Lower leg skin (tissue), 4 donors: ENCODE results near the gene DICER1. TPM values are rescaled to one million over a fixed set of nuclear protein-coding genes. Genes with fewer than 3 reads are reported as not detected.

Source experiments
- DNase-seq, 2 donors: peaks; one replicate each; pipeline ENCODE4 v3.0.0-alpha.2; 2019; ENCODE audit warnings: low spot score in 2 of 2
- H3K4me3 ChIP-seq: fragments of 200-600 bp; sonication (generic); 2 replicates; pipeline ENCODE4 v1.5.1; 2017; ENCODE audit warnings: mild to moderate bottlenecking, low read depth; ENCODE audit not compliant: poor library complexity, severe bottlenecking
- CTCF ChIP-seq, 3 donors: fragments of 450-650 bp; IDR thresholded peaks; one replicate each; pipeline ENCODE4 v1.5.1; 2016; ENCODE audit warnings: antibody characterized with exemption in 3 of 3, mild to moderate bottlenecking in 3 of 3, moderate library complexity in 2 of 3
- POLR2A ChIP-seq, 2 donors: fragments of 450-650 bp; IDR thresholded peaks; one replicate each; pipeline ENCODE4 v1.6.1; 2016 to 2017; ENCODE audit warnings: antibody characterized with exemption in 2 of 2, mild to moderate bottlenecking in 1 of 2, moderate library complexity in 1 of 2
- WGBS, 2 donors: methylation state at CpG; one replicate each; pipeline ENCODE4 v1.1.5; 2018; 5-methylcytosine and 5-hydroxymethylcytosine counted together
- intact Hi-C: fragments of 100-400 bp; cut with DNase I; formaldehyde crosslinking; loops from one replicate; pipeline ENCODE4 v1.15.0; 2023; ENCODE audit warnings: low total_unique reads
- total RNA-seq, 4 donors: library from RNA; depleted of rRNA; stranded (reverse); fragments of >200 nt; gene quantifications; one replicate each; pipeline ENCODE4 v1.1.0, GENCODE V29; 2016

Gene DICER1
- total RNA-seq, 4 donors from 2014 or later: 32.8 to 70.4 (median 45.0) TPM

DNA sequence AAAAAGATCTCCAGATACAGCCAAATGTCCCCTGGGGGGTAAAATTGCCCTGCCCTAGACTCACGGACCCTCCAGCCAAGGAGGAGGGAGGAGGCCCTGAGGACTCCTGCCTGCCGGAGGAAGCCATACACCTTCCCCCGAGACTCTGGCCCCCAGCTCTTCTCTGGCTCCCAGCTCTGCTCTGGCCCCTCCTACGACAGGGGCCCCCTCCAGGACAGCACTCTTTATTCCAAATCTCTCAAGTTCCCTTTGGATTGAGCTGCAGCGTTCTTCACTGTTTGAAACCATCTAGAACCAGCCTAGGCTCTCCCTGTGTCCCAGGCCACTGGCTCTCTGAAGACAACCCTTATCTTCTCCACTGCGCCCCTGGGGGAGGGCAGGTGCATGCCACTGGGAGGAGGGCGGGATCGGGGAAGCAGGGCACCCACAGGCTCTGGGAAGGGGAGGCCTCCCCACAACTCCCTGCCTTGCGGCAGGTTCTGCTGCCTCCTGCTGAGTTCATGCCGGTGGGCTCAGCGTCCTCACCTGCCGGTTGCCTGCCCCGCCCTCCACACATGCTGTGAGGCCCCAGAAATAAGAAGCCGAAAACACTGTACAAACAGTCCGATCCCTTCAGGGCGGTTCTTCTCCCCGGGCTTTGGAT lies 112.7 kb downstream of the DICER1 start:
- H3K4me3 ChIP-seq: no peak overlapping the region
- TF ChIP-seq POLR2A (IDR thresholded peaks at IDR 0.05) (no peak), CTCF (IDR thresholded peaks at IDR 0.05) (no peak)
- intact Hi-C loops: no loop called here
- 57 to 64% methylated on average over 12 to 17 of the region's 17 CpGs for WGBS, 2 donors
- peak in 1 of 2 donors; percentile 64 for DNase-seq

GRCh38 chr14:95043732-95044462 lies 113.4 kb downstream of the DICER1 start:
- H3K4me3 ChIP-seq: no peak overlapping the region
- peak in 1 of 2 donors; percentile 36 for DNase-seq
- TF ChIP-seq CTCF (IDR thresholded peaks at IDR 0.05) (no peak), POLR2A (IDR thresholded peaks at IDR 0.05) (no peak)
- intact Hi-C loops: no loop called here
- WGBS, 2 donors: 72 to 73% methylated on average over 17 of the region's 17 CpGs

DNA sequence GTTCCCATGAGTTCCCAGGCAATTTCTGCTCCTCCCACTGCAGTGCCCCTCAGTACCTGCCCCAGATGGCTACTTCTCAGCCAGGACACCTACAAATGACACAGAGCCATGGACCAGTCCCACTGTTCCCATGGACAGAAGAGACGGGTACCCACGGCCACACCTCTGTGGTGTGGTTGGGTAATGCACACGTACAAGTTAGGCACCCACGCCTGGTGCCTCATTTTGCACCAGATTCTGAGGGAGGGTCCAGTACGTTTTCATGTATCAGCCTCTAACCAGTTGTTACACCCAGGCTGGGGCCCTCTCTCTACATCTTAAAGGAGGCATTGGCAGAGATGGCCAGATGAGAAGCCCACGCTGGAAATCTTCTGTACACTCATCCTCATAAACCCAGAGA lies 114.0 kb downstream of the DICER1 start:
- WGBS, 2 donors: 75 to 82% methylated on average over 6 of the region's 6 CpGs

DNA sequence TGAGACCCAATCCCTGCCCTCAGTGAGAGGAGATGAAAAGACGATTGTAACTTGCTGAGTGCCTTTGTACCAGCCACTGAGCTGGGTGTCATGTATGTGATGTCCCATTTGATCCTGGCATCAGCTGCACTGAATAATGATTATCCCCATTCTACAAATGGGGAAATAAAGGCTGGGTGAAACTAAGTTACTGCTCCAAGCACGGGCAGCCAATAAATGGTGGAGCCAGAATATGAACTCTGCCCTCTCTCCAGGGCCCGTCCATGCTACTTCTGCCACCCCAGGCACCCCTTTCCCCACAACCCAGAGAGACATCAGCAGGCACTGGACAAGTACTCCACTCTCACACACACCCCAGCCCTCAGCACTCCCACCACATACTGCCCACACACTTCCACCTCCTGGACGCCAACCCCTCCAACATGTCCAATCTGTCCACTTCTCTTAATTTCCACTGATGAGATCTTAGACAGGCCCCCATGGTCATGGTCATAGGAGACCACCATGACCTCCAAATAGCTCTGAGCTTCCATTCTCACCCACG lies 115.8 kb downstream of the DICER1 start:
- intact Hi-C loops: no loop called here
- no peak overlapping the region for H3K4me3 ChIP-seq
- DNase-seq: peak in 1 of 2 donors; percentile 75
- 80 to 84% methylated on average over 5 of the region's 5 CpGs for WGBS, 2 donors
- no peak for TF ChIP-seq POLR2A (IDR thresholded peaks at IDR 0.05)
- no peak for TF ChIP-seq CTCF (IDR thresholded peaks at IDR 0.05)

More for the DNA sequence above, 114.0 kb downstream of the DICER1 start:
- DNase-seq: peak; percentile 1 to 48
- H3K4me3 ChIP-seq: no peak overlapping the region
- TF ChIP-seq CTCF (IDR thresholded peaks at IDR 0.05) (no peak), POLR2A (IDR thresholded peaks at IDR 0.05) (no peak)
- intact Hi-C loops: no loop called here

- peak; percentile 9 to 73 for DNase-seq
- TF ChIP-seq CTCF (IDR thresholded peaks at IDR 0.05) (no peak), POLR2A (IDR thresholded peaks at IDR 0.05) (no peak)
- H3K4me3 ChIP-seq: no peak overlapping the region
- intact Hi-C loops: no loop called here
- 66 to 79% methylated on average over 9 of the region's 9 CpGs for WGBS, 2 donors
These were observed 116.4 kb downstream of the DICER1 start for GRCh38 chr14:95040708-95041476.
